GM21381 (cell line): ENCODE measurements around the gene KLHL25.

Experiments used
- ATAC-seq: cut with Tn5 transposase; IDR thresholded peaks from one replicate; pipeline ENCODE4 v1.9.1; 2021; ENCODE audit warnings: mild to moderate bottlenecking, moderate library complexity; ENCODE audit not compliant: unreplicated experiment

The KLHL25 gene

GRCh38 chr15:85762039-85762755 is 32.5 kb downstream of the KLHL25 start:
- ATAC-seq: no peak

- no peak for ATAC-seq
These were observed 33.1 kb downstream of the KLHL25 start for GRCh38 chr15:85761635-85762034.

GRCh38 chr15:85760531-85761371 is 34.0 kb downstream of the KLHL25 start:
- ATAC-seq: no peak

GRCh38 chr15:85760049-85760448 is 34.7 kb downstream of the KLHL25 start:
- ATAC-seq: no peak

- no peak for ATAC-seq
These were observed 35.3 kb downstream of the KLHL25 start for GRCh38 chr15:85759376-85759775.

- ATAC-seq: no peak
These were observed 36.1 kb downstream of the KLHL25 start for GRCh38 chr15:85758655-85758978.

GRCh38 chr15:85757939-85758654 is 36.6 kb downstream of the KLHL25 start:
- ATAC-seq: no peak

GRCh38 chr15:85757073-85757938 is 37.4 kb downstream of the KLHL25 start:
- no peak for ATAC-seq

- no peak for ATAC-seq
These were observed 38.2 kb downstream of the KLHL25 start for GRCh38 chr15:85756411-85757072.

- ATAC-seq: no peak
These were observed 38.8 kb downstream of the KLHL25 start for GRCh38 chr15:85755942-85756341.

GRCh38 chr15:85755471-85755870 is 39.3 kb downstream of the KLHL25 start:
- ATAC-seq: no peak

GRCh38 chr15:85754989-85755388 is 39.7 kb downstream of the KLHL25 start:
- no peak for ATAC-seq

GRCh38 chr15:85753791-85754452 is 40.8 kb downstream of the KLHL25 start:
- no peak for ATAC-seq

- ATAC-seq: no peak
These were observed 41.5 kb downstream of the KLHL25 start for GRCh38 chr15:85753261-85753660.

- ATAC-seq: no peak
These were observed 42.2 kb downstream of the KLHL25 start for GRCh38 chr15:85752491-85752961.

GRCh38 chr15:85752124-85752475 is 42.6 kb downstream of the KLHL25 start:
- no peak for ATAC-seq

- no peak for ATAC-seq
These were observed 43.2 kb downstream of the KLHL25 start for GRCh38 chr15:85751291-85752123.

- no peak for ATAC-seq
These were observed 44.1 kb downstream of the KLHL25 start for GRCh38 chr15:85750319-85751290.
